Body of pancreas (tissue), 4 donors: ENCODE measurements around the gene APBA2. TPM values are rescaled to one million over a fixed set of nuclear protein-coding genes. Genes with fewer than 3 reads are reported as not detected.

Experiments used
- ATAC-seq: fragments of 150-250 bp; one replicate; pipeline ENCODE4 v1.9.1; 2016
- DNase-seq, 4 donors: peaks; one replicate each; pipeline ENCODE4 v3.0.0-alpha.2; 2019
- H3K27ac ChIP-seq, 4 donors: fragments of 200-600 bp; sonication (generic); 1 replicate in 3 of 4; 2 replicates in 1 of 4; pipeline versions ENCODE4 v1.5.1 to v1.6.1; 2016 to 2019; ENCODE audit warnings: mild to moderate bottlenecking in 1 of 4, mixed read lengths in 1 of 4, moderate library complexity in 1 of 4
- H3K27me3 ChIP-seq, 2 donors: fragments of 200-600 bp; sonication (generic); one replicate each; pipeline ENCODE4 v1.6.0; 2016; ENCODE audit warnings: mild to moderate bottlenecking in 1 of 2
- H3K36me3 ChIP-seq, 2 donors: fragments of 200-600 bp; sonication (generic); replicated peaks in 1 of 2; 2 replicates each; pipeline ENCODE4 v1.5.1; 2016; ENCODE audit warnings: low read depth in 2 of 2; ENCODE audit not compliant: insufficient read depth in 1 of 2
- H3K4me1 ChIP-seq: fragments of 200-600 bp; sonication (generic); one replicate; pipeline ENCODE4 v1.6.0; 2016
- H3K4me3 ChIP-seq, 2 donors: fragments of 200-600 bp; sonication (generic); 1 replicate in 1 of 2; 2 replicates in 1 of 2; pipeline ENCODE4 v1.5.1; 2016 to 2019
- H3K9me3 ChIP-seq, 3 donors: fragments of 200-600 bp; sonication (generic); 1 replicate in 2 of 3; 2 replicates in 1 of 3; pipeline ENCODE4 v1.5.1; 2016
- POLR2A ChIP-seq, 3 donors: fragments of 450-650 bp; IDR thresholded peaks; one replicate each; pipeline ENCODE4 v1.6.1; 2016; ENCODE audit warnings: antibody characterized with exemption in 3 of 3, mild to moderate bottlenecking in 2 of 3
- WGBS, 2 donors: methylation state at CpG; one replicate each; pipeline ENCODE4 v1.1.5; 2017; 5-methylcytosine and 5-hydroxymethylcytosine counted together
- intact Hi-C: fragments of 100-400 bp; cut with DNase I; formaldehyde crosslinking; loops from one replicate; pipeline ENCODE4 v1.15.1; 2023
- total RNA-seq, 2 donors: library from RNA; depleted of rRNA; stranded (reverse); fragments of >200 nt; gene quantifications; one replicate each; pipeline ENCODE4 v1.1.0, GENCODE V29; 2016
- TF ChIP-seq, protein P1 (sequence below), 7 experiments: fragments of 450-650 bp in 4 of 7; fragments of 200-600 bp in 3 of 7; sonication (generic) in 3 of 7; IDR thresholded peaks; one replicate each; pipeline ENCODE4 v1.5.1; 2016 to 2019; ENCODE audit warnings: antibody characterized with exemption in 7 of 7

The APBA2 gene
- total RNA-seq, 2 donors from 2014 or later = 13.2 to 29.0 TPM

GRCh38 chr15:28937271-28937670 lies 51.5 kb downstream of the APBA2 start:
- DNase-seq (no peak), ATAC-seq (no peak)
- H3K27me3 ChIP-seq = no peaks in the 10 kb centered on the region
- H3K27ac ChIP-seq = no peak overlapping the region
- intact Hi-C loops = no loop called here
- H3K9me3 ChIP-seq = no peaks in the 10 kb centered on the region
- peaks cover 11% of the 10 kb centered on the region for H3K4me1 ChIP-seq
- TF ChIP-seq, protein P1, sequence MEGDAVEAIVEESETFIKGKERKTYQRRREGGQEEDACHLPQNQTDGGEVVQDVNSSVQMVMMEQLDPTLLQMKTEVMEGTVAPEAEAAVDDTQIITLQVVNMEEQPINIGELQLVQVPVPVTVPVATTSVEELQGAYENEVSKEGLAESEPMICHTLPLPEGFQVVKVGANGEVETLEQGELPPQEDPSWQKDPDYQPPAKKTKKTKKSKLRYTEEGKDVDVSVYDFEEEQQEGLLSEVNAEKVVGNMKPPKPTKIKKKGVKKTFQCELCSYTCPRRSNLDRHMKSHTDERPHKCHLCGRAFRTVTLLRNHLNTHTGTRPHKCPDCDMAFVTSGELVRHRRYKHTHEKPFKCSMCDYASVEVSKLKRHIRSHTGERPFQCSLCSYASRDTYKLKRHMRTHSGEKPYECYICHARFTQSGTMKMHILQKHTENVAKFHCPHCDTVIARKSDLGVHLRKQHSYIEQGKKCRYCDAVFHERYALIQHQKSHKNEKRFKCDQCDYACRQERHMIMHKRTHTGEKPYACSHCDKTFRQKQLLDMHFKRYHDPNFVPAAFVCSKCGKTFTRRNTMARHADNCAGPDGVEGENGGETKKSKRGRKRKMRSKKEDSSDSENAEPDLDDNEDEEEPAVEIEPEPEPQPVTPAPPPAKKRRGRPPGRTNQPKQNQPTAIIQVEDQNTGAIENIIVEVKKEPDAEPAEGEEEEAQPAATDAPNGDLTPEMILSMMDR (IDR thresholded peaks at IDR 0.05) = no peak
- no peak for TF ChIP-seq POLR2A (IDR thresholded peaks at IDR 0.05)
- H3K4me3 ChIP-seq = no peak overlapping the region
- no peaks in the 10 kb centered on the region for H3K36me3 ChIP-seq
- 90 to 98% methylated on average over 5 to 8 of the region's 8 CpGs for WGBS, 2 donors

- ATAC-seq = no peak
- intact Hi-C loops = no loop called here
- no peaks in the 10 kb centered on the region for H3K36me3 ChIP-seq
- 84 to 91% methylated on average over 10 of the region's 10 CpGs for WGBS, 2 donors
- no peak overlapping the region for H3K4me3 ChIP-seq
- no peak overlapping the region for H3K27ac ChIP-seq
- H3K4me1 ChIP-seq = no peaks in the 10 kb centered on the region
- no peaks in the 10 kb centered on the region for H3K9me3 ChIP-seq
- no peaks in the 10 kb centered on the region for H3K27me3 ChIP-seq
- peak in 1 of 4 donors; percentile 7 for DNase-seq
- TF ChIP-seq, protein P1 (IDR thresholded peaks at IDR 0.05) = no peak
- no peak for TF ChIP-seq POLR2A (IDR thresholded peaks at IDR 0.05)
Measured at GRCh38 chr15:28942046-28942445, 56.3 kb downstream of the APBA2 start.

GRCh38 chr15:28942571-28942970 lies 56.8 kb downstream of the APBA2 start:
- Histone ChIP-seq H3K27me3 (no peaks in the 10 kb centered on the region), H3K27ac (no peak overlapping the region), H3K36me3 (no peaks in the 10 kb centered on the region), H3K4me1 (no peaks in the 10 kb centered on the region), H3K9me3 (no peaks in the 10 kb centered on the region), H3K4me3 (no peak overlapping the region)
- no peak for TF ChIP-seq POLR2A (IDR thresholded peaks at IDR 0.05)
- intact Hi-C loops = no loop called here
- ATAC-seq = no peak
- DNase-seq = peak in 1 of 4 donors; percentile 4
- WGBS, 2 donors = 93 to 100% methylated on average over 4 to 15 of the region's 15 CpGs

- Histone ChIP-seq H3K27ac (no peak overlapping the region), H3K36me3 (no peaks in the 10 kb centered on the region), H3K4me1 (no peaks in the 10 kb centered on the region), H3K4me3 (no peak overlapping the region), H3K27me3 (no peaks in the 10 kb centered on the region), H3K9me3 (no peaks in the 10 kb centered on the region)
- ATAC-seq (no peak), DNase-seq (peak in 1 of 4 donors; percentile 3)
- TF ChIP-seq, protein P1 (IDR thresholded peaks at IDR 0.05) = no peak
- TF ChIP-seq POLR2A (IDR thresholded peaks at IDR 0.05) = no peak
- intact Hi-C loops = no loop called here
- WGBS, 2 donors = 88 to 96% methylated on average over 6 to 8 of the region's 8 CpGs
Measured at GRCh38 chr15:28943146-28943545, 57.4 kb downstream of the APBA2 start.

GRCh38 chr15:28943611-28944230 lies 57.9 kb downstream of the APBA2 start:
- H3K9me3 ChIP-seq = no peaks in the 10 kb centered on the region
- H3K27ac ChIP-seq = no peak overlapping the region
- intact Hi-C loops = no loop called here
- ATAC-seq (no peak), DNase-seq (peak in 1 of 4 donors; percentile 2)
- no peaks in the 10 kb centered on the region for H3K4me1 ChIP-seq
- WGBS, 2 donors = 86 to 88% methylated on average over 9 to 11 of the region's 11 CpGs
- no peak overlapping the region for H3K4me3 ChIP-seq
- no peaks in the 10 kb centered on the region for H3K27me3 ChIP-seq
- no peaks in the 10 kb centered on the region for H3K36me3 ChIP-seq
- TF ChIP-seq POLR2A (IDR thresholded peaks at IDR 0.05) = no peak
- TF ChIP-seq, protein P1 (IDR thresholded peaks at IDR 0.05) = no peak
